ENCODE data around the gene SF3B1.
"Not testable (repeated sequence)": the region's sequence is repeated elsewhere in the genome, so short reads cannot be mapped to it uniquely, and the experiment has no call there.

The SF3B1 gene

GRCh38 chr2:197434541-197435513 is at the start of gene SF3B1:
SF3B1 (minus strand) TSS chr2:197435028; CDS start chr2:197434999, 29 bp downstream.
- peak; percentile 95 to 99 (median 98) for DNase-seq (ENCODE audit: low read depth in 2 of 3, low spot score in 1 of 3)

- DNase-seq (ENCODE audit: low read depth in 2 of 3, low spot score in 1 of 3), result not testable (repeated sequence)
These were observed 49.4 kb upstream of the SF3B1 start for GRCh38 chr2:197484248-197484647.

GRCh38 chr2:197480165-197481036 is 45.6 kb upstream of the SF3B1 start:
- DNase-seq (ENCODE audit: low read depth in 2 of 3, low spot score in 1 of 3), result no peak

GRCh38 chr2:197477797-197478196 is 43.0 kb upstream of the SF3B1 start:
- no peak for DNase-seq (ENCODE audit: low read depth in 2 of 3, low spot score in 1 of 3)

GRCh38 chr2:197472166-197472565 is 37.3 kb upstream of the SF3B1 start:
- DNase-seq (ENCODE audit: low read depth in 2 of 3, low spot score in 1 of 3), result no peak

GRCh38 chr2:197464175-197464574 is 29.3 kb upstream of the SF3B1 start:
- DNase-seq (ENCODE audit: low read depth in 2 of 3, low spot score in 1 of 3), result no peak

- DNase-seq (ENCODE audit: low read depth in 2 of 3, low spot score in 1 of 3), result no peak
These were observed 26.2 kb upstream of the SF3B1 start for GRCh38 chr2:197461057-197461456.

GRCh38 chr2:197460649-197461048 is 25.8 kb upstream of the SF3B1 start:
- DNase-seq (ENCODE audit: low read depth in 2 of 3, low spot score in 1 of 3), result no peak

- no peak for DNase-seq (ENCODE audit: low read depth in 2 of 3, low spot score in 1 of 3)
These were observed 20.6 kb upstream of the SF3B1 start for GRCh38 chr2:197455428-197455827.

GRCh38 chr2:197454923-197455322 is 20.1 kb upstream of the SF3B1 start:
- DNase-seq (ENCODE audit: low read depth in 2 of 3, low spot score in 1 of 3), result no peak

- DNase-seq (ENCODE audit: low read depth in 2 of 3, low spot score in 1 of 3), result no peak
These were observed 19.1 kb upstream of the SF3B1 start for GRCh38 chr2:197453914-197454398.

- DNase-seq (ENCODE audit: low read depth in 2 of 3, low spot score in 1 of 3), result peak; percentile 93 to 99 (median 98)
These were observed 18.5 kb upstream of the SF3B1 start, which contains the start of gene COQ10B for GRCh38 chr2:197453123-197453913. COQ10B (plus strand) TSS chr2:197453552; CDS start chr2:197453561, 9 bp downstream.

- no peak for DNase-seq (ENCODE audit: low read depth in 2 of 3, low spot score in 1 of 3)
These were observed 17.9 kb upstream of the SF3B1 start for GRCh38 chr2:197452754-197453122.

- not testable (repeated sequence) for DNase-seq (ENCODE audit: low read depth in 2 of 3, low spot score in 1 of 3)
These were observed 16.1 kb upstream of the SF3B1 start for GRCh38 chr2:197450935-197451358.

GRCh38 chr2:197450465-197450864 is 15.6 kb upstream of the SF3B1 start:
- DNase-seq (ENCODE audit: low read depth in 2 of 3, low spot score in 1 of 3), result no peak

- no peak for DNase-seq (ENCODE audit: low read depth in 2 of 3, low spot score in 1 of 3)
These were observed 12.0 kb upstream of the SF3B1 start for GRCh38 chr2:197446844-197447243.

- no peak for DNase-seq (ENCODE audit: low read depth in 2 of 3, low spot score in 1 of 3)
These were observed 10.9 kb upstream of the SF3B1 start for GRCh38 chr2:197445746-197446145.

GRCh38 chr2:197442857-197443256 is 8.0 kb upstream of the SF3B1 start:
- DNase-seq (ENCODE audit: low read depth in 2 of 3, low spot score in 1 of 3), result no peak

- no peak for DNase-seq (ENCODE audit: low read depth in 2 of 3, low spot score in 1 of 3)
These were observed 2.6 kb upstream of the SF3B1 start for GRCh38 chr2:197437380-197437779.

- DNase-seq (ENCODE audit: low read depth in 2 of 3, low spot score in 1 of 3), result no peak
These were observed 981 bp upstream of the SF3B1 start for GRCh38 chr2:197435598-197436420.

All from stimulated activated CD4-positive, alpha-beta T cell treated with anti-CD3 and anti-CD28 coated beads, Interleukin-12 subunit alpha, Interleukin-12 subunit beta, amount 100 ng/mL, for 48 hours (primary cell).